Neural progenitor cell (in vitro differentiated cells): Measurements from ENCODE around the gene GABRR1. TPM values are rescaled to one million over a fixed set of nuclear protein-coding genes. Genes with fewer than 3 reads are reported as not detected.
A peak's percentile ranks its signal among the peaks of the same experiment; 100 is the strongest.
"Not testable (repeated sequence)": the region's sequence is repeated elsewhere in the genome, so short reads cannot be mapped to it uniquely, and the experiment has no call there.

ENCODE experiments used
- DNase-seq: peaks from one replicate; pipeline ENCODE4 v3.0.0-alpha.2; 2016; ENCODE audit warnings: low spot score
- H2AFZ ChIP-seq: fragments of 200-600 bp; sonication (generic); replicated peaks from 2 replicates; pipeline ENCODE4 v1.6.1; 2016; ENCODE audit warnings: antibody characterized with exemption
- H3F3A ChIP-seq: fragments of 200-600 bp; sonication (generic); 2 replicates; pipeline ENCODE4 v1.6.1; 2016; ENCODE audit warnings: antibody characterized with exemption, low read depth
- H3K27ac ChIP-seq: fragments of 200-600 bp; sonication (generic); 2 replicates; pipeline ENCODE4 v1.5.1; 2016; ENCODE audit warnings: mild to moderate bottlenecking
- H3K27me3 ChIP-seq: fragments of 200-600 bp; sonication (generic); 2 replicates; pipeline ENCODE4 v1.6.1; 2016; ENCODE audit warnings: mild to moderate bottlenecking, moderate library complexity
- H3K36me3 ChIP-seq: fragments of 200-600 bp; sonication (generic); 2 replicates; pipeline ENCODE4 v1.5.1; 2016
- H3K4me1 ChIP-seq: fragments of 200-600 bp; sonication (generic); 2 replicates; pipeline ENCODE4 v1.6.1; 2016; ENCODE audit warnings: mixed run types
- H3K4me2 ChIP-seq: fragments of 200-600 bp; sonication (generic); 2 replicates; pipeline ENCODE4 v1.6.1; 2016
- H3K4me3 ChIP-seq: fragments of 200-600 bp; sonication (generic); 2 replicates; pipeline ENCODE4 v1.5.1; 2016
- H3K79me2 ChIP-seq: fragments of 200-600 bp; sonication (generic); 2 replicates; pipeline ENCODE4 v1.6.1; 2016; ENCODE audit warnings: low read depth
- H3K9ac ChIP-seq: fragments of 200-600 bp; sonication (generic); 2 replicates; pipeline ENCODE4 v1.6.1; 2016
- H3K9me3 ChIP-seq: fragments of 200-600 bp; sonication (generic); 2 replicates; pipeline ENCODE4 v1.5.1; 2016; ENCODE audit warnings: low read depth
- H4K20me1 ChIP-seq: fragments of 200-600 bp; sonication (generic); 2 replicates; pipeline ENCODE4 v1.6.1; 2016; ENCODE audit warnings: low read depth
- H3K27ac Mint-ChIP-seq: 3 replicates; pipeline ENCODE4 v1.8.0; 2021; ENCODE audit warnings: mixed read lengths
- H3K27me3 Mint-ChIP-seq: 2 replicates; pipeline ENCODE4 v1.8.0; 2022; ENCODE audit warnings: low read depth, mild to moderate bottlenecking, inconsistent platforms, moderate library complexity, mixed read lengths; ENCODE audit not compliant: insufficient read depth
- H3K36me3 Mint-ChIP-seq: 3 replicates; pipeline ENCODE4 v1.8.0; 2021; ENCODE audit warnings: mixed read lengths
- H3K4me1 Mint-ChIP-seq: 3 replicates; pipeline ENCODE4 v1.8.0; 2021; ENCODE audit warnings: mixed read lengths
- H3K4me3 Mint-ChIP-seq: 3 replicates; pipeline ENCODE4 v1.8.0; 2021; ENCODE audit warnings: mild to moderate bottlenecking, moderate library complexity, mixed read lengths
- H3K9me3 Mint-ChIP-seq: 3 replicates; pipeline ENCODE4 v1.8.0; 2020; ENCODE audit warnings: mixed read lengths
- CTCF ChIP-seq: fragments of 200-600 bp; sonication (generic); IDR thresholded peaks from 2 replicates; pipeline ENCODE4 v1.5.1; 2017; ENCODE audit warnings: antibody characterized with exemption, mild to moderate bottlenecking
- EZH2 ChIP-seq: fragments of 200-600 bp; sonication (generic); IDR thresholded peaks from 2 replicates; pipeline ENCODE4 v1.6.1; 2017; ENCODE audit warnings: antibody characterized with exemption, mild to moderate bottlenecking, moderate library complexity
- EZH2phosphoT487 ChIP-seq: fragments of 200-600 bp; sonication (generic); IDR thresholded peaks from 2 replicates; pipeline ENCODE4 v1.6.1; 2017; ENCODE audit warnings: antibody characterized with exemption
- total RNA-seq: library from RNA; depleted of rRNA; stranded (reverse); fragments of >200 nt; gene quantifications from 2 replicates; pipeline ENCODE4 v1.2.3, GENCODE V29; 2015; ENCODE audit warnings: low replicate concordance

Gene GABRR1
- total RNA-seq, 1 donor from 2014 or later: not detected

GRCh38 chr6:89239338-89239737 is 22.2 kb upstream of the GABRR1 start:
- TF ChIP-seq EZH2phosphoT487 (no peak), CTCF (peak; percentile 51), EZH2 (no peak)
- H3K9ac ChIP-seq: no peak overlapping the region
- H3K27me3 ChIP-seq: no peaks in the 10 kb centered on the region
- H3K4me2 ChIP-seq: no peak overlapping the region
- peaks cover 10% of the 10 kb centered on the region for H3K4me1 ChIP-seq
- peaks cover 21% of the 10 kb centered on the region for H3K4me1 Mint-ChIP-seq
- peaks cover 4% of the 10 kb centered on the region for H3F3A ChIP-seq
- H3K79me2 ChIP-seq: no peaks in the 10 kb centered on the region
- H3K36me3 ChIP-seq: no peaks in the 10 kb centered on the region
- no peak overlapping the region for H3K27ac ChIP-seq
- DNase-seq: no peak
- H3K36me3 Mint-ChIP-seq: peaks cover 3% of the 10 kb centered on the region
- H3K27ac Mint-ChIP-seq: no peak overlapping the region
- H3K27me3 Mint-ChIP-seq: peaks cover 2% of the 10 kb centered on the region
- no peak overlapping the region for H3K4me3 ChIP-seq
- no peak overlapping the region for H2AFZ ChIP-seq
- H4K20me1 ChIP-seq: no peaks in the 10 kb centered on the region
- no peaks in the 10 kb centered on the region for H3K9me3 ChIP-seq
- peaks cover 28% of the 10 kb centered on the region for H3K9me3 Mint-ChIP-seq
- no peak overlapping the region for H3K4me3 Mint-ChIP-seq

- Histone ChIP-seq H3K9me3 (no peaks in the 10 kb centered on the region), H3K27ac (no peak overlapping the region), H3F3A (peaks cover under 1% of the 10 kb centered on the region), H3K9ac (no peak overlapping the region), H3K36me3 (no peaks in the 10 kb centered on the region), H3K27me3 (no peaks in the 10 kb centered on the region), H3K4me1 (no peaks in the 10 kb centered on the region), H3K4me3 (no peak overlapping the region), H3K79me2 (no peaks in the 10 kb centered on the region), H2AFZ (no peak overlapping the region), H3K4me2 (no peak overlapping the region), H4K20me1 (no peaks in the 10 kb centered on the region)
- Mint-ChIP-seq H3K36me3 (peaks cover 3% of the 10 kb centered on the region), H3K27ac (peak overlapping the region; percentile 13), H3K9me3 (peaks cover 38% of the 10 kb centered on the region), H3K27me3 (peaks cover 2% of the 10 kb centered on the region), H3K4me1 (peaks cover 3% of the 10 kb centered on the region), H3K4me3 (no peak overlapping the region)
- no peak for TF ChIP-seq EZH2
- no peak for TF ChIP-seq CTCF
- TF ChIP-seq EZH2phosphoT487: no peak
- DNase-seq: no peak
These were observed 20.0 kb upstream of the GABRR1 start for GRCh38 chr6:89237158-89237557.

- H3K27ac Mint-ChIP-seq: peak overlapping the region; percentile 32
- not testable (repeated sequence) for H4K20me1 ChIP-seq, H3K4me1 ChIP-seq, H3K4me3 Mint-ChIP-seq, H3K79me2 ChIP-seq, H3K36me3 ChIP-seq, H3K27me3 Mint-ChIP-seq, H3K4me2 ChIP-seq, H2AFZ ChIP-seq, H3K4me3 ChIP-seq, H3K27ac ChIP-seq, DNase-seq, H3K27me3 ChIP-seq, H3K36me3 Mint-ChIP-seq, H3F3A ChIP-seq, H3K4me1 Mint-ChIP-seq, H3K9me3 ChIP-seq, H3K9ac ChIP-seq
- H3K9me3 Mint-ChIP-seq: peaks cover 44% of the 10 kb centered on the region
These were observed 16.4 kb upstream of the GABRR1 start for GRCh38 chr6:89233605-89234004.

- no peaks in the 10 kb centered on the region for H3K9me3 ChIP-seq
- H3K4me1 ChIP-seq: peaks cover under 1% of the 10 kb centered on the region
- TF ChIP-seq EZH2: no peak
- no peak for TF ChIP-seq CTCF
- TF ChIP-seq EZH2phosphoT487: no peak
- no peak overlapping the region for H3K4me3 Mint-ChIP-seq
- H3K27ac Mint-ChIP-seq: no peak overlapping the region
- H3K27ac ChIP-seq: no peak overlapping the region
- H3K4me2 ChIP-seq: no peak overlapping the region
- no peak for DNase-seq
- H3K9me3 Mint-ChIP-seq: peaks cover 6% of the 10 kb centered on the region
- no peaks in the 10 kb centered on the region for H4K20me1 ChIP-seq
- peaks cover 2% of the 10 kb centered on the region for H3K27me3 Mint-ChIP-seq
- H3K79me2 ChIP-seq: no peaks in the 10 kb centered on the region
- no peaks in the 10 kb centered on the region for H3F3A ChIP-seq
- no peak overlapping the region for H3K9ac ChIP-seq
- no peaks in the 10 kb centered on the region for H3K36me3 Mint-ChIP-seq
- H3K36me3 ChIP-seq: no peaks in the 10 kb centered on the region
- H3K4me1 Mint-ChIP-seq: peaks cover under 1% of the 10 kb centered on the region
- no peak overlapping the region for H2AFZ ChIP-seq
- no peaks in the 10 kb centered on the region for H3K27me3 ChIP-seq
- no peak overlapping the region for H3K4me3 ChIP-seq
These were observed 5.5 kb upstream of the GABRR1 start for GRCh38 chr6:89222712-89223039.
